ENCODE data around the gene C1QB.
A peak's percentile ranks its signal among the peaks of the same experiment; 100 is the strongest.

C1QB gene

GRCh38 chr1:22687191-22687590 is 34.2 kb downstream of the C1QB start:
- in situ Hi-C loops (cut with HindIII; ENCODE audit: low sequenced_read_pairs) = no loop called here
- no peak overlapping the region for H3K4me3 ChIP-seq (ENCODE audit: low read depth, low read length)
- TF ChIP-seq, protein P1, sequence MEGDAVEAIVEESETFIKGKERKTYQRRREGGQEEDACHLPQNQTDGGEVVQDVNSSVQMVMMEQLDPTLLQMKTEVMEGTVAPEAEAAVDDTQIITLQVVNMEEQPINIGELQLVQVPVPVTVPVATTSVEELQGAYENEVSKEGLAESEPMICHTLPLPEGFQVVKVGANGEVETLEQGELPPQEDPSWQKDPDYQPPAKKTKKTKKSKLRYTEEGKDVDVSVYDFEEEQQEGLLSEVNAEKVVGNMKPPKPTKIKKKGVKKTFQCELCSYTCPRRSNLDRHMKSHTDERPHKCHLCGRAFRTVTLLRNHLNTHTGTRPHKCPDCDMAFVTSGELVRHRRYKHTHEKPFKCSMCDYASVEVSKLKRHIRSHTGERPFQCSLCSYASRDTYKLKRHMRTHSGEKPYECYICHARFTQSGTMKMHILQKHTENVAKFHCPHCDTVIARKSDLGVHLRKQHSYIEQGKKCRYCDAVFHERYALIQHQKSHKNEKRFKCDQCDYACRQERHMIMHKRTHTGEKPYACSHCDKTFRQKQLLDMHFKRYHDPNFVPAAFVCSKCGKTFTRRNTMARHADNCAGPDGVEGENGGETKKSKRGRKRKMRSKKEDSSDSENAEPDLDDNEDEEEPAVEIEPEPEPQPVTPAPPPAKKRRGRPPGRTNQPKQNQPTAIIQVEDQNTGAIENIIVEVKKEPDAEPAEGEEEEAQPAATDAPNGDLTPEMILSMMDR (IDR thresholded peaks at IDR 0.05; ENCODE audit: low read depth, low read length) = no peak
- DNase-seq (ENCODE audit: low read depth, low spot score) = no peak

GRCh38 chr1:22688466-22688865 is 35.4 kb downstream of the C1QB start:
- DNase-seq (ENCODE audit: low read depth, low spot score) = no peak
- H3K4me3 ChIP-seq (ENCODE audit: low read depth, low read length) = no peak overlapping the region
- TF ChIP-seq, protein P1 (IDR thresholded peaks at IDR 0.05; ENCODE audit: low read depth, low read length) = no peak
- in situ Hi-C loops (cut with HindIII; ENCODE audit: low sequenced_read_pairs) = no loop called here

DNA sequence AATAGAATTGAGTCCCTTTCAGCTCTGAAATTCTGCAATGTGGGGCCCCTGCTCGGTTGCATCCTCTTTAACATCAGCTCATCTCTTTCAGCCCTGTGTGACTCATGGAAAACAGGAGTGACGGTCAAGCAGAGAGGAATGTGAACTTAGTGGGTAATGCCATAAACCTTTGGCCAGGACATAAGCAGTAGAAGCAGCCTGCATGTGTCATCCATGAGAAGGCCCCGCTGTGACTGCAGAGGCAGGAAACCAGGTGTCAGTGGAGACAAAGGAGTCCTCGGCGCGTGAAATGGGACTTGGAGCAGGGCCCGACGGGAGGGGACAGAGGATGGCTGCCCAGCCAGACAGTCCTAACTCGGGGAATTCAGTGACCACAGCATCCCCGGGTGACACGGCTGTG is 36.5 kb downstream of the C1QB start:
- TF ChIP-seq, protein P1 (IDR thresholded peaks at IDR 0.05; ENCODE audit: low read depth, low read length) = no peak
- in situ Hi-C loops (cut with HindIII; ENCODE audit: low sequenced_read_pairs) = no loop called here
- no peak overlapping the region for H3K4me3 ChIP-seq (ENCODE audit: low read depth, low read length)
- DNase-seq (ENCODE audit: low read depth, low spot score) = peak; percentile 80

DNA sequence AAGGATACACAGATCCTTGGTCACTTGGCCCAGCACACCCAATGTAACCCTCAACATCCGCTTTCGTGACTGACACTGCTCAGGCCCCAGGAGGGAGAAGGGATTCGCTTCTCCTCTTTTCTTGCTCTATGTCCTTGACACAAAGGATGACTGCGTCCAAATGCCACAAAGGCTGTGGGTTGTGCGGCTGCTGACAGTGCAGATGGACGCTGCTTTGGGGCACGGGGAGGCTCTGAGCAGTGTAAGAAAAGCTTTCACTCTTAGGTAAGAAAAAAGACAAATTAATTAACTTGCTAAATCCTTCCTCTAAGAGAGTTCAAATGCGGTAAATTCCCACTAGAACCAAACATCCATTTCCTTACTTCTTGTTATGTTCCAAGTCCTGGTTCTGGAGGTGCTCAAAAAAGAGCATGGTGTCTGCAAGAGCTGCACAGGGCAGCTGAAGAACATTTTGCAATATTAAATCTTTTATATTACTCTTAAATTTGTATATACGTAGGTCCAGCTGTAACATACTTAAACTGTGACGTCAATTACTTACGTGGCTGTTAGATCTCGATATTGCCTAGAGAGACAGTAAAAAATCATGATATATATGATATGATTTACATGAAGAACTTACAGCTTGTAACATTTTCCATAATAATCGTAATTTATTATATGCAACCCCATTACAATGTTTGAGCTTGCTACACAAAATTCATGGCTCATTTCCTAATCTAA is 38.2 kb downstream of the C1QB start:
- no peak for DNase-seq (ENCODE audit: low read depth, low spot score)
- no peak overlapping the region for H3K4me3 ChIP-seq (ENCODE audit: low read depth, low read length)
- TF ChIP-seq, protein P1 (IDR thresholded peaks at IDR 0.05; ENCODE audit: low read depth, low read length) = no peak
- in situ Hi-C loops (cut with HindIII; ENCODE audit: low sequenced_read_pairs) = no loop called here

DNA sequence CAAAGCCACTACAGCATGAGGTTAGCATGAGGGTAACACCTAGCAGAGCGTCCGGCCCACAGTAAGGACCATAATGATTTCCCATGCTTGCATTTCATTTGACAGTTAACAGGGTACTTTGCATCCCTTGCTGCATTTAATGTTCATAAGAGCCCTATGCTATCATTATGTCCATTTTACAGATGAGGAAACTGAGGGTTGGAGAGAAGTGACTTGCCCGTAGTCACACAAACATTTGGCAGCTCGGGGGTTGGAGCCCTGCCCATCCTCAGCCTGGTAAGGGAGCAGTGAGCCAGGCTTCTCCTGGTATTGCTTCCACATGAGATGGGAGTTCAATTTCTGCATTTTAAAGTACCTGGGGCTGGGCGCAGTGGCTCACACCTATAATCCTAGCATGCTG is 41.1 kb downstream of the C1QB start:
- TF ChIP-seq, protein P1 (IDR thresholded peaks at IDR 0.05; ENCODE audit: low read depth, low read length) = no peak
- in situ Hi-C loops (cut with HindIII; ENCODE audit: low sequenced_read_pairs) = no loop called here
- DNase-seq (ENCODE audit: low read depth, low spot score) = no peak
- no peak overlapping the region for H3K4me3 ChIP-seq (ENCODE audit: low read depth, low read length)

GRCh38 chr1:22696610-22697009 is 43.6 kb downstream of the C1QB start:
- TF ChIP-seq, protein P1 (IDR thresholded peaks at IDR 0.05; ENCODE audit: low read depth, low read length) = no peak
- DNase-seq (ENCODE audit: low read depth, low spot score) = no peak
- H3K4me3 ChIP-seq (ENCODE audit: low read depth, low read length) = no peak overlapping the region
- in situ Hi-C loops (cut with HindIII; ENCODE audit: low sequenced_read_pairs) = no loop called here

All from astrocyte of the spinal cord (primary cell).